Stimulated activated CD8-positive, alpha-beta memory T cell treated with anti-CD3 and anti-CD28 coated beads, Interleukin-2, amount 100 ng/mL, for 1 hour (primary cell): ENCODE results near the gene SMC6.

ENCODE experiments used
- DNase-seq, 2 donors: peaks; one replicate each; pipeline ENCODE4 v3.0.0-alpha.2; 2020; ENCODE audit warnings: low read depth in 2 of 2

The SMC6 gene

GRCh38 chr2:17762451-17762850 is 8.8 kb upstream of the SMC6 start:
- DNase-seq = no peak

GRCh38 chr2:17759805-17760204 is 6.2 kb upstream of the SMC6 start:
- DNase-seq = no peak

GRCh38 chr2:17758118-17758517 is 4.5 kb upstream of the SMC6 start:
- no peak for DNase-seq

- DNase-seq = no peak
Measured at GRCh38 chr2:17757321-17757720, 3.7 kb upstream of the SMC6 start.

- no peak for DNase-seq
Measured at GRCh38 chr2:17756668-17757067, 3.1 kb upstream of the SMC6 start.

GRCh38 chr2:17754773-17755425 is 1.3 kb upstream of the SMC6 start:
- DNase-seq = no peak

- DNase-seq = no peak
Measured at GRCh38 chr2:17752892-17753802, 463 bp downstream of the SMC6 start.

GRCh38 chr2:17752246-17752645 is 1.4 kb downstream of the SMC6 start:
- no peak for DNase-seq

GRCh38 chr2:17749753-17750438 is 3.7 kb downstream of the SMC6 start:
- no peak for DNase-seq

- no peak for DNase-seq
Measured at GRCh38 chr2:17748745-17749144, 4.9 kb downstream of the SMC6 start.

GRCh38 chr2:17747684-17748452 is 5.7 kb downstream of the SMC6 start:
- no peak for DNase-seq

- no peak for DNase-seq
Measured at GRCh38 chr2:17740203-17740602, 13.4 kb downstream of the SMC6 start.

GRCh38 chr2:17736989-17737388 is 16.6 kb downstream of the SMC6 start:
- no peak for DNase-seq

- no peak for DNase-seq
Measured at GRCh38 chr2:17735864-17736263, 17.7 kb downstream of the SMC6 start.

GRCh38 chr2:17733599-17733998 is 20.0 kb downstream of the SMC6 start:
- no peak for DNase-seq

- no peak for DNase-seq
Measured at GRCh38 chr2:17729880-17730279, 23.7 kb downstream of the SMC6 start.

GRCh38 chr2:17728210-17728609 is 25.4 kb downstream of the SMC6 start:
- no peak for DNase-seq

GRCh38 chr2:17719562-17720371 is 33.8 kb downstream of the SMC6 start:
- DNase-seq = no peak

- DNase-seq = no peak
Measured at GRCh38 chr2:17718689-17719088, 34.9 kb downstream of the SMC6 start.

GRCh38 chr2:17717666-17718065 is 35.9 kb downstream of the SMC6 start:
- no peak for DNase-seq

GRCh38 chr2:17713291-17713690 is 40.3 kb downstream of the SMC6 start:
- DNase-seq = no peak
